GM23248 (cell line): ENCODE measurements around the gene PCNA.

Experiments used
- EZH2 ChIP-seq: fragments of 200-600 bp; sonication (generic); IDR thresholded peaks from 2 replicates; pipeline ENCODE4 v1.6.1; 2018; ENCODE audit warnings: antibody characterized with exemption, mild to moderate bottlenecking; ENCODE audit not compliant: insufficient read depth, poor library complexity, severe bottlenecking
- EZH2phosphoT487 ChIP-seq: fragments of 200-600 bp; sonication (generic); IDR thresholded peaks from 2 replicates; pipeline ENCODE4 v1.6.1; 2018; ENCODE audit warnings: antibody characterized with exemption, moderate library complexity, mild to moderate bottlenecking, low read depth; ENCODE audit not compliant: insufficient read depth

- no peak for TF ChIP-seq EZH2
- TF ChIP-seq EZH2phosphoT487, result no peak
These were observed 41.9 kb downstream of the PCNA start for GRCh38 chr20:5077761-5078387.
